Glomerular visceral epithelial cell (primary cell): ENCODE measurements around the gene SKAP1.
A peak's percentile ranks its signal among the peaks of the same experiment; 100 is the strongest.

ENCODE experiments used
- DNase-seq: peaks from one replicate; pipeline ENCODE4 v3.0.0-alpha.2; 2016; ENCODE audit errors: extremely low spot score

The SKAP1 gene

GRCh38 chr17:48244814-48245213 lies 185.2 kb downstream of the SKAP1 start:
- DNase-seq = no peak

GRCh38 chr17:48244121-48244711 lies 185.8 kb downstream of the SKAP1 start:
- DNase-seq = peak; percentile 70

GRCh38 chr17:48241770-48242497 lies 188.1 kb downstream of the SKAP1 start:
- DNase-seq = no peak

DNA sequence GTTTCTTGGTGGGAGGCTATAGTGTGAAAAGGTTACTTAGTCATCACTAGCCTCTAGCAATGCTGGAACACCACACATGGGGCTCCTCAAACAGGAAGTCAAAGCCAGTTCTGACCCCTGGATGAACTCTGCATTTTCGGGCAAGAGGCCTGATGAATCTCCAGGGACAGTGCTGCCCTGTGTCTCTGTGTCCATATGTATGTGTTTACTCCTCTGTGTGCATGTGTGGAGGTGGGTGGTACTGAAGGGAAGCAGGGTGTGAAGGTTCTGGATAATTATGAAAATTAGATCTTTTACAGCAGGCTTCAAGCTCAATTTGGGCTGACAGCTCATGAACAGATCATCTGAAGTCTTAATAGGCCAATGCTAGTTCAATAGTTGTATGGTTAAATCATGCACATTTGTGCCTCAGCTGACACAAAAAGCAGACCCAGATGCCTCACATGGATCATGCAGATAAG lies 188.9 kb downstream of the SKAP1 start:
- DNase-seq = peak; percentile 79

DNA sequence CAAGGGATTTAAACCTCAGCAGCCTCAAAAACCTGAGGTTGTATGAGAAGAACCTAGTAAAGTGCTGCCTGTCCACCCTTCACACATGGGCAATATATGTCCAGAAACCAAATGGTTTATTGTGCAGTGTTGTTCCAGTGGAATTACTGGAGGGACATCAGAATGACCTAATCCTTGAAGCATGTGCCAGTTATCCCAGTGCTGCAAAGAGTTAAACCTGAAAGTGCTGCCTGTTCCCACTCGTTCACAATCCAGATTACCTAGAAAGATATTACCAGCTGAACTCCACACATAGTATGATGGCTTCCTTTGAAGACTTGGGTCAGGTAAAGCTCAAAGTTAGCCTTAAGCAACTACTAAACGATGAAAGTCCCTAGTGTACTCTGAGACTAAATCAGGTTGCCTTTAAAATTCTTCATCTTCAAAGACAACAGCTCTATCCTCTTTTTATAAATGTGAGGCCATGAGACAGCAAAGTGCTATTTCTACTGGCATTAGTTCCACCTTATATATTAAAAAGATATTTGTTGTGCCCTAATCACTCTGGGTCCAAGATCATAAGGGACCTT lies 189.4 kb downstream of the SKAP1 start:
- DNase-seq = peak; percentile 72

DNA sequence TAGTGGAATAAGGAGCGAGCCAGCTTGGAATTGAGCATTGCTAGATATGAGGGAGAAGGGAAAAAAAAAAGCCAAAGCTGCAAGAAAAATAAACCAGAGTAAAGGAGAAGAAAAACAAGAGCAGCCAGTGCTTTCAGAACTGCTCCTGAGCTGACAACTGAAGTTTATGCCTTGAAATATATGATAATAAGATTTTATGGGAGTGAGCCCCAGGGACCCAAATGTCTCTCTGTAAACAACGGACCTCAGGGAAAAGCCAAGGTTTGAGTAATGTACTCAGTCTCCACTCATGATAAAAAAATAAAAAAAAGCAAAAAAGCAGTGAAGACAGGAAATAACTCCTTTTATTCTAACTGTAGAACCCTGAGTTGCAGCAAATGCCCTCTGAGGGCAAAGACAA lies 189.9 kb downstream of the SKAP1 start:
- DNase-seq = no peak

DNA sequence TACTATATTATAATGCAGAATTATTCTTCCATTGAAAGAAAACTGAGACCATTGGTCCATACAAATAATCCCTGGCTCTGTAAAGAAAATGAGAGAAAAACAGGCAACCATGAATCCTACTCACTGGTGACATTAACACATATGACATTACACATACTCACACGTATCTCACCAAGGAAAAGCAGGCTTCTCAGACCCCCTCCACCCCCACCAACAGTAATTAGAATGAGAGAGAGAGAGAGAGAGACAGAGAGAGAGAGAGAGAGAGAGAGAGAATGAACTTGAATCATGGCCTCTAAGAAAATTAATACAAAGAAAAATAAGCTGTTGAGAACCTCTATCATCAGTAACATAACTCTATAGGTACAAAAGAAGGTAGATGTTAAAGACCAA lies 190.4 kb downstream of the SKAP1 start:
- no peak for DNase-seq

DNA sequence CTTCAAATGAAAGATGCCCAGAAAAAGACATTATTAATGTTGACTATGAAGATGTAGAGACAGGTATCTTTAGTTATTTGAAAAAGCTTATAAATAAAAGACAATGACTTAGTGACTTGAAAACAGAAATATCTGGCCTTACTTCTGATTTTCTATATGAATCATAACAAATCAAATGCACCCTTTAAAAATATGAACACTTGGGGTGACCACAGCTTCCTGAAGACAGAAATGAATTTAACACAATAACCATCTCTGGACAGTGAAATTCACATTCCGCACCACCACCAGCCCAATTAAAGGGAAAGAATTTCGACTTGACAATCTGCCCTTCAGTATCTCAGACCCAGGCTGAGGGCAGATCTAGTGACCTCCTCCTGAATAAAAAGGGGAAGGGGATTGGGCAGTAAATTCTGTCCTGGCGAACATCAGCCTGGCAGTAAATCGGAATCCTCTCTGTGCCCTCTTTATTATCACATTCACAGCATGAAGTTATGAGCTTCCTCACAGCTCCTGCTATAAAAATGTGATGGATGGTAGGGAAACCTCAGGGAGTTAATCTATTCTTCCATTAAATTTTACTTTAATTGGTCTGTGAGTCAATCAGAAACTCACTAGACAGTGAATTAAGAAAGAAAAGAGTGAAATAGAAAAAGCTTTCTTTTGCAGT lies 190.9 kb downstream of the SKAP1 start:
- no peak for DNase-seq

DNA sequence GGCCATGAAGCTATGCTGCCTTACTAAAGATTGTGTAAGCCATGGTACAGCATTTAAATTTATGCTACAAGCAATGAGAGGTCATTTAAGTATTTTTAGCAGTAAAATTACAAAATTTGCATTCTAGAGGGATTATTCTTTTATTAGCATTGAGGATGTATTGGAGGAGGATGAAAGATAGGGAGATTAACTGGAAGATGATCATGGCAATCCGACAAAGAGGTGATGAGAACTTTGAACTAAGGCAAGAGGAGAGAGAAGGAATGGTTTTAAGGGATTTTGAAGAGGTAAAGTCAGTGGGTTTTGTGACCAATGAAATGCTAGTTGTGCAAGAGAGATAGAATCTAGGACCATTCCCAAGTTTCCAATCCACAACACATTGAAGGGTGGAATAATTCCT lies 192.6 kb downstream of the SKAP1 start:
- no peak for DNase-seq

GRCh38 chr17:48236681-48237134 lies 193.3 kb downstream of the SKAP1 start:
- peak; percentile 68 for DNase-seq

DNA sequence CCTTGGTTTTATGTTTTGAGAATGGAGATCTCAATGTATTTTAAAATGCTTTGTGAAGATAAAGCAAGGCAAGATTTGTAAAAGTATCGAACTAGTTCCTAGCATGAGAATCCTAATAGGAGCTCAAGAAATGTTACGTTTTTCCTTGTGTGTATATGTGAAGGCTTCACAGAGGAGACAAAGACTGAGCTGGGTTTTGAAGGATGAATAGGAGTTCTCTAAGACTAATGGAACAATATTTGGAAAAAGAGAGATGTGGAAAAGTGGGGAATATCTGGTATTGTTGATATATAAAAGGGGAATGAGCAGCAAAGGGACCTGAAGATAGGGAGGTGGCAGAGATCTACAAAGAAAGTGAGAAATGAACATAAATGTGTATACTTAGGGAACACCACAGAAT lies 195.1 kb downstream of the SKAP1 start:
- DNase-seq = no peak

GRCh38 chr17:48231995-48232959 lies 197.7 kb downstream of the SKAP1 start:
- no peak for DNase-seq

GRCh38 chr17:48229936-48230335 lies 200.1 kb downstream of the SKAP1 start:
- DNase-seq = no peak

GRCh38 chr17:48228720-48229119 lies 201.3 kb downstream of the SKAP1 start:
- no peak for DNase-seq

- DNase-seq = no peak
Observed at GRCh38 chr17:48225725-48226567, 204.1 kb downstream of the SKAP1 start.

- no peak for DNase-seq
Observed at GRCh38 chr17:48223945-48224344, 206.1 kb downstream of the SKAP1 start.

DNA sequence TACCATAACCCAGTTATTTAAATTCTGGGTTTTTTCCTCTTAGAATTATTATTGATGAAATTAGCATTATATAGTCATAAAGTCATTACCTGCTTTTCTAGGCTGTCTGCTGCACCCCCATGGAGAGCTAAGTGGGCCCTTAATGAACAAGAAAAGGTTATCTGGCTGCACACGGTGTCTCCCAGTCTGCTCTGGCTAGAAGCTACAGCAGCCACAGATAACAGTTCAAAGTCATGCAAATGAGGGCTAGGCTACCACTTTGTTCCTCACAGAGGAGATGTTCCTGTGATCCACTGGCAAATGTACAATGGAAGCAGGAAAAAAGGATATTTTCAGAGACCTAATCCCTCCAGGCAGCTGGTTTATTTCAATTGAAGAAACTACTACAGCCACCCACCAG lies 210.4 kb downstream of the SKAP1 start:
- DNase-seq = no peak

DNA sequence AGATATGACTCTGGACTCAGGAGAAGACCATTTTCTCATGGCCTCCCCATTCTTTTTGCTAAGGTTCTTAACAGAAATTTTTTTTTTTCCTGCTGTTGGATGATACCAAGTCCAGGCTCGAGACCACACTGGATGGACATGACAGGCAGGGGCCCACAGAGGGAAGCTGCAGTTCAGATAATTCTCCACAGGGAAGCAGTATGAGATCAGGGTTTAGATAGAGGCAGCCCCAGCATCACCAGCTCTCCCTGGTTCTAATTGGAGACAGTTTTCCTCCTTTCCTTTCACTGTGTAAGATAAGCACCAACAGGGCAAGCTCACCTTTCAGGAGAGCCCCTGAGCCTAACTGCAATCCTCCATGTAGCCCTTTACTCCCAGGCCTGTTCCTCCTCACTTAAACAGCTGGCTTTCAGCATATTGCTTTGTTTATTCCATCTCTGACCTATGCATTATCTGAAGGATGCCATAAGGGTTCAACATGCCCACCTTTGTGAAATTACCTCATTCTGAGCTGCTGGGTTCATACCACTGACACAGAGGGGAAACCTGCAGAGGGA lies 214.4 kb downstream of the SKAP1 start:
- DNase-seq = peak; percentile 65

DNA sequence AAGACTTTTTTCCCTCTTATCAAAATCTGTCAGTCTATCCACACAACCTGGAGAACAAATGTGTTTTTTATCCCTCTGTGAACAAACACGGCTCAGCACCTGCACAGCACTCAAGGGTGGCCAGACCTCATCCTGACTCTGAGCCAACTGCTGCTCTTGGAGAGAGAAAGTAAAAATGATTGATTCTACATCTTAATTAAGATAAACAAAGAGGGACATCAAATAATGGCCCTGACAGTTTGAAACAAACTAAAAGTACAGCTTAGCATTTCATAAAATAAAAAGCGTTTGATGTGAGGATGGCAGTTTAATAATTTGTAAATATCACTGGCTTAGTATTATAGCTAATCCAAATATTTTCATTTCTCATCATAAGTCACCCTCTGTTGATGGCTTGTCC lies 216.2 kb downstream of the SKAP1 start:
- DNase-seq = no peak

DNA sequence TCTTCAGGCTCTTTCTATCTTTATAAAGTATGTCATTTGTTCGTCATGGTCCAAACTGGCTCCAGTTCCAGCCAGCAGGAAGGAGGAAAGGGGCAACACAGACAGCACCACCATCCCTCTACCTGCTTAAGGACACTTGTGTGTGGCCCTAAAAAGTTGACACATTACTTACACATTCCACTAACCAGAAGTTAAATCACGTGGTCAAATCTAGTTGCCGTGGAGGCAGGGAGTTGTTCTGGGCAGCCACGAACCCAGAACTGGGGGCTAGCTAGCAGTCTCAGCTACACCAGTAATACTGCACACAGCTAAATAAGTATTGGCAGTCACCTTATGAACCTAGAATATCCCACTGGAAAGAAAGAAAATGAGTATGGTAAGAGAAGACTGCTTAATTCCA lies 218.2 kb downstream of the SKAP1 start:
- DNase-seq = no peak
